ENCODE measurements around the gene TBC1D4. TPM values are rescaled to one million over a fixed set of nuclear protein-coding genes. Genes with fewer than 3 reads are reported as not detected.

Gene TBC1D4
- total and polyA plus RNA-seq, 7 donors = 5.4 to 15.0 (median 7.8) TPM

- no peaks in the 10 kb centered on the region for H3K36me3 ChIP-seq
- TF ChIP-seq CTCF (IDR thresholded peaks at IDR 0.05) = no peak
- TF ChIP-seq EP300 (IDR thresholded peaks at IDR 0.05) = no peak
- no peak for TF ChIP-seq POLR2AphosphoS5 (IDR thresholded peaks at IDR 0.05)
- TF ChIP-seq POLR2A (IDR thresholded peaks at IDR 0.05) = no peak
- WGBS, 2 donors = 88 to 97% methylated on average over 3 of the region's 3 CpGs
- no peaks in the 10 kb centered on the region for H3K27me3 ChIP-seq
- H3K4me1 ChIP-seq = no peaks in the 10 kb centered on the region
- intact Hi-C loops (cut with DNase I) = no loop called here
- H3K4me3 ChIP-seq = no peak overlapping the region
- H3K27ac ChIP-seq = no peak overlapping the region
- no peak for DNase-seq
- H3K9me3 ChIP-seq = no peaks in the 10 kb centered on the region
These were observed 29.2 kb upstream of the TBC1D4 start for GRCh38 chr13:75511051-75511625.

GRCh38 chr13:75508002-75508548, 26.1 kb upstream of the TBC1D4 start:
- no peak overlapping the region for H3K27ac ChIP-seq
- H3K36me3 ChIP-seq = no peaks in the 10 kb centered on the region
- H3K27me3 ChIP-seq = no peaks in the 10 kb centered on the region
- no peak for TF ChIP-seq CTCF (IDR thresholded peaks at IDR 0.05)
- TF ChIP-seq POLR2AphosphoS5 (IDR thresholded peaks at IDR 0.05) = no peak
- no peak for TF ChIP-seq EP300 (IDR thresholded peaks at IDR 0.05)
- no peak for TF ChIP-seq POLR2A (IDR thresholded peaks at IDR 0.05)
- H3K4me3 ChIP-seq = no peak overlapping the region
- DNase-seq = no peak
- H3K9me3 ChIP-seq = no peaks in the 10 kb centered on the region
- intact Hi-C loops (cut with DNase I) = no loop called here
- no peaks in the 10 kb centered on the region for H3K4me1 ChIP-seq
- WGBS, 2 donors = 94 to 95% methylated on average over 6 of the region's 6 CpGs

GRCh38 chr13:75507027-75508001, 25.3 kb upstream of the TBC1D4 start:
- Histone ChIP-seq H3K4me1 (no peaks in the 10 kb centered on the region), H3K36me3 (no peaks in the 10 kb centered on the region), H3K9me3 (no peaks in the 10 kb centered on the region), H3K27me3 (no peaks in the 10 kb centered on the region), H3K27ac (no peak overlapping the region), H3K4me3 (no peak overlapping the region)
- intact Hi-C loops (cut with DNase I) = no loop called here
- 75 to 86% methylated on average over 10 of the region's 10 CpGs for WGBS, 2 donors
- no peak for DNase-seq
- no peak for TF ChIP-seq CTCF (IDR thresholded peaks at IDR 0.05)
- no peak for TF ChIP-seq POLR2AphosphoS5 (IDR thresholded peaks at IDR 0.05)
- TF ChIP-seq POLR2A (IDR thresholded peaks at IDR 0.05) = no peak
- TF ChIP-seq EP300 (IDR thresholded peaks at IDR 0.05) = no peak

GRCh38 chr13:75506018-75506417, 24.0 kb upstream of the TBC1D4 start:
- Histone ChIP-seq H3K4me1 (no peaks in the 10 kb centered on the region), H3K36me3 (no peaks in the 10 kb centered on the region), H3K9me3 (no peaks in the 10 kb centered on the region), H3K27me3 (no peaks in the 10 kb centered on the region), H3K27ac (no peak overlapping the region), H3K4me3 (no peak overlapping the region)
- no peak for TF ChIP-seq POLR2AphosphoS5 (IDR thresholded peaks at IDR 0.05)
- 87 to 91% methylated on average over 1 of the region's 1 CpG for WGBS, 2 donors
- no peak for DNase-seq
- intact Hi-C loops (cut with DNase I) = no loop called here

DNA sequence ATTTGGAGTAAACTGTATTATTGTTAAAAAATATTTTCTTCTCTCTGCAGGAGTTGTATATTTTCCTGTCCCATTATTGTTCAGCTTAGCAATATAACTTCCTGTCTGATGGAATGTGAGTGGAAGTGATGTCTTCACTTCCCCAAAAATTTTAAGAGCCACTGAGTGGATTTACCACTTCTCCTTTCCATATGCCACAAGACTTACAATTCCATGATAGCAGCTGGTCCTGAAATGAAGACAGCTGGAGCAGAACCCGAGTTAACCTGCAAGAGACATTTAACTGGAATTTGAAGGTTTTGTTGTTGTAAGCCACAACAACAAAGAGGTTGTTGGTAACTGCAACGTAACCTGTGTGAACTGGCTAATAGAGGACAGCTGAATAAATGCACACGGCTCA, 23.4 kb upstream of the TBC1D4 start:
- Histone ChIP-seq H3K9me3 (no peaks in the 10 kb centered on the region), H3K36me3 (no peaks in the 10 kb centered on the region), H3K27ac (no peak overlapping the region), H3K27me3 (no peaks in the 10 kb centered on the region), H3K4me1 (no peaks in the 10 kb centered on the region), H3K4me3 (no peak overlapping the region)
- intact Hi-C loops (cut with DNase I) = no loop called here
- 72 to 88% methylated on average over 3 of the region's 3 CpGs for WGBS, 2 donors
- no peak for DNase-seq
- TF ChIP-seq CTCF (IDR thresholded peaks at IDR 0.05) (no peak), POLR2AphosphoS5 (IDR thresholded peaks at IDR 0.05) (peak in 1 of 4 donors; percentile 26), POLR2A (IDR thresholded peaks at IDR 0.05) (no peak), EP300 (IDR thresholded peaks at IDR 0.05) (no peak)
